ENCODE results near the gene TBL3. TPM values are rescaled to one million over a fixed set of nuclear protein-coding genes. Genes with fewer than 3 reads are reported as not detected.

TBL3 gene
- total and polyA plus RNA-seq, 2 of the 8 experiments (the other 6 are each of a cell fraction or from before 2014, with no cell fraction given), result 65.8 to 137 TPM

DNA sequence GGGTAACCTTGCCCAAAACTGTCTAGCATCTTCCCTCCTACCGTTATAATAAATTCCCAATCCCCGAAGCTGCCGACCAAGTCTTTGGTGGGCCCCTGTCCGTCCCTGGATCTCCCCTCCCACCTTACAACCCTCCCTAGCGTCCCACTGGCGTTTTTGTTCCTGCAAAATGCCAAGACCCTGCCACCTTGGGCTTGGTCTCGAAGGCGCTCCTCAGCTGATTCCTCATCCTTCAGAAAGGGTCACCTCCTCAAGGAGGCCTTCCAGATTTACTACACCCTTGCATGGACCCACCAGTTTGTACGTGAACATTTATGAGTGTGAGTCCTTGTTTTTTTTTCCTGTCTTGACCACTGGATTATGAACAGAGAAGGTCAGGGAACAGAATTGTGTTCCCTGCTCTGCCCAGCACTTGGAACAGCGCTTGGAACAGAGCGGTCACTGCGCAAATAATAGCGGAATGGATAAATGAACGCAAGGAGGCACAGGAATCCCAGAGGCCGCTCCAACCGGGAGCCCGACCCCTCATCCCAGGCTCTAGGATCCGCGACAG is 11.2 kb downstream of the TBL3 start (continued):
- TF ChIP-seq RXRA (IDR thresholded peaks at IDR 0.05; ENCODE audit: insufficient read depth, low read depth, low read length) (no peak), CHD1 (IDR thresholded peaks at IDR 0.05; ENCODE audit: low read depth, low read length) (no peak), TBP (IDR thresholded peaks at IDR 0.05; ENCODE audit: low read depth, low read length) (no peak), POLR2A (IDR thresholded peaks at IDR 0.05; ENCODE audit: control extremely low read depth in 1 of 2, low read depth in 2 of 2, low read length in 2 of 2) (0 out of 3 replicates have a peak, but pooled peaks of 1 of the 2 experiments have one; percentile 5), CEBPB (IDR thresholded peaks at IDR 0.05; ENCODE audit: low read depth, low read length) (no peak), EP300 (IDR thresholded peaks at IDR 0.05; ENCODE audit: borderline replicate concordance in 1 of 2, low read depth in 2 of 2, low read length in 2 of 2) (no peak), HDAC6 (IDR thresholded peaks at IDR 0.05; ENCODE audit: low read depth, low read length) (no peak), CTCF (IDR thresholded peaks at IDR 0.05; ENCODE audit: control extremely low read depth in 1 of 3, insufficient read depth in 1 of 3, low read depth in 1 of 3, low read length in 3 of 3) (no peak; a peak in 1 of 4 replicates)
- TF ChIP-seq, protein P1, sequence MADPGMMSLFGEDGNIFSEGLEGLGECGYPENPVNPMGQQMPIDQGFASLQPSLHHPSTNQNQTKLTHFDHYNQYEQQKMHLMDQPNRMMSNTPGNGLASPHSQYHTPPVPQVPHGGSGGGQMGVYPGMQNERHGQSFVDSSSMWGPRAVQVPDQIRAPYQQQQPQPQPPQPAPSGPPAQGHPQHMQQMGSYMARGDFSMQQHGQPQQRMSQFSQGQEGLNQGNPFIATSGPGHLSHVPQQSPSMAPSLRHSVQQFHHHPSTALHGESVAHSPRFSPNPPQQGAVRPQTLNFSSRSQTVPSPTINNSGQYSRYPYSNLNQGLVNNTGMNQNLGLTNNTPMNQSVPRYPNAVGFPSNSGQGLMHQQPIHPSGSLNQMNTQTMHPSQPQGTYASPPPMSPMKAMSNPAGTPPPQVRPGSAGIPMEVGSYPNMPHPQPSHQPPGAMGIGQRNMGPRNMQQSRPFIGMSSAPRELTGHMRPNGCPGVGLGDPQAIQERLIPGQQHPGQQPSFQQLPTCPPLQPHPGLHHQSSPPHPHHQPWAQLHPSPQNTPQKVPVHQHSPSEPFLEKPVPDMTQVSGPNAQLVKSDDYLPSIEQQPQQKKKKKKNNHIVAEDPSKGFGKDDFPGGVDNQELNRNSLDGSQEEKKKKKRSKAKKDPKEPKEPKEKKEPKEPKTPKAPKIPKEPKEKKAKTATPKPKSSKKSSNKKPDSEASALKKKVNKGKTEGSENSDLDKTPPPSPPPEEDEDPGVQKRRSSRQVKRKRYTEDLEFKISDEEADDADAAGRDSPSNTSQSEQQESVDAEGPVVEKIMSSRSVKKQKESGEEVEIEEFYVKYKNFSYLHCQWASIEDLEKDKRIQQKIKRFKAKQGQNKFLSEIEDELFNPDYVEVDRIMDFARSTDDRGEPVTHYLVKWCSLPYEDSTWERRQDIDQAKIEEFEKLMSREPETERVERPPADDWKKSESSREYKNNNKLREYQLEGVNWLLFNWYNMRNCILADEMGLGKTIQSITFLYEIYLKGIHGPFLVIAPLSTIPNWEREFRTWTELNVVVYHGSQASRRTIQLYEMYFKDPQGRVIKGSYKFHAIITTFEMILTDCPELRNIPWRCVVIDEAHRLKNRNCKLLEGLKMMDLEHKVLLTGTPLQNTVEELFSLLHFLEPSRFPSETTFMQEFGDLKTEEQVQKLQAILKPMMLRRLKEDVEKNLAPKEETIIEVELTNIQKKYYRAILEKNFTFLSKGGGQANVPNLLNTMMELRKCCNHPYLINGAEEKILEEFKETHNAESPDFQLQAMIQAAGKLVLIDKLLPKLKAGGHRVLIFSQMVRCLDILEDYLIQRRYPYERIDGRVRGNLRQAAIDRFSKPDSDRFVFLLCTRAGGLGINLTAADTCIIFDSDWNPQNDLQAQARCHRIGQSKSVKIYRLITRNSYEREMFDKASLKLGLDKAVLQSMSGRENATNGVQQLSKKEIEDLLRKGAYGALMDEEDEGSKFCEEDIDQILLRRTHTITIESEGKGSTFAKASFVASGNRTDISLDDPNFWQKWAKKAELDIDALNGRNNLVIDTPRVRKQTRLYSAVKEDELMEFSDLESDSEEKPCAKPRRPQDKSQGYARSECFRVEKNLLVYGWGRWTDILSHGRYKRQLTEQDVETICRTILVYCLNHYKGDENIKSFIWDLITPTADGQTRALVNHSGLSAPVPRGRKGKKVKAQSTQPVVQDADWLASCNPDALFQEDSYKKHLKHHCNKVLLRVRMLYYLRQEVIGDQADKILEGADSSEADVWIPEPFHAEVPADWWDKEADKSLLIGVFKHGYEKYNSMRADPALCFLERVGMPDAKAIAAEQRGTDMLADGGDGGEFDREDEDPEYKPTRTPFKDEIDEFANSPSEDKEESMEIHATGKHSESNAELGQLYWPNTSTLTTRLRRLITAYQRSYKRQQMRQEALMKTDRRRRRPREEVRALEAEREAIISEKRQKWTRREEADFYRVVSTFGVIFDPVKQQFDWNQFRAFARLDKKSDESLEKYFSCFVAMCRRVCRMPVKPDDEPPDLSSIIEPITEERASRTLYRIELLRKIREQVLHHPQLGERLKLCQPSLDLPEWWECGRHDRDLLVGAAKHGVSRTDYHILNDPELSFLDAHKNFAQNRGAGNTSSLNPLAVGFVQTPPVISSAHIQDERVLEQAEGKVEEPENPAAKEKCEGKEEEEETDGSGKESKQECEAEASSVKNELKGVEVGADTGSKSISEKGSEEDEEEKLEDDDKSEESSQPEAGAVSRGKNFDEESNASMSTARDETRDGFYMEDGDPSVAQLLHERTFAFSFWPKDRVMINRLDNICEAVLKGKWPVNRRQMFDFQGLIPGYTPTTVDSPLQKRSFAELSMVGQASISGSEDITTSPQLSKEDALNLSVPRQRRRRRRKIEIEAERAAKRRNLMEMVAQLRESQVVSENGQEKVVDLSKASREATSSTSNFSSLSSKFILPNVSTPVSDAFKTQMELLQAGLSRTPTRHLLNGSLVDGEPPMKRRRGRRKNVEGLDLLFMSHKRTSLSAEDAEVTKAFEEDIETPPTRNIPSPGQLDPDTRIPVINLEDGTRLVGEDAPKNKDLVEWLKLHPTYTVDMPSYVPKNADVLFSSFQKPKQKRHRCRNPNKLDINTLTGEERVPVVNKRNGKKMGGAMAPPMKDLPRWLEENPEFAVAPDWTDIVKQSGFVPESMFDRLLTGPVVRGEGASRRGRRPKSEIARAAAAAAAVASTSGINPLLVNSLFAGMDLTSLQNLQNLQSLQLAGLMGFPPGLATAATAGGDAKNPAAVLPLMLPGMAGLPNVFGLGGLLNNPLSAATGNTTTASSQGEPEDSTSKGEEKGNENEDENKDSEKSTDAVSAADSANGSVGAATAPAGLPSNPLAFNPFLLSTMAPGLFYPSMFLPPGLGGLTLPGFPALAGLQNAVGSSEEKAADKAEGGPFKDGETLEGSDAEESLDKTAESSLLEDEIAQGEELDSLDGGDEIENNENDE (IDR thresholded peaks at IDR 0.05; ENCODE audit: insufficient replicate concordance, low read length), result no peak

Data from H1 (cell line).